SK-N-SH treated with all-trans-retinoic acid at 6 μM for 48 hours (cell line): ENCODE measurements around the gene GTF2F1.

Experiments
- ARNTL ChIP-seq: fragments of 450-650 bp; formaldehyde crosslinking; IDR thresholded peaks from 2 replicates; pipeline ENCODE4 v1.5.0; 2020; ENCODE audit warnings: low read depth, mild to moderate bottlenecking, moderate library complexity, borderline replicate concordance
- GLIS3 ChIP-seq: fragments of 250-450 bp; sonication (Bioruptor Pico); IDR thresholded peaks from 2 replicates; pipeline ENCODE4 v1.5.0; 2020; ENCODE audit warnings: mild to moderate bottlenecking, moderate library complexity
- POU6F1 ChIP-seq: fragments of 250-450 bp; sonication (Bioruptor Pico); IDR thresholded peaks from 2 replicates; pipeline ENCODE4 v1.8.0; 2021; ENCODE audit warnings: low read depth, mild to moderate bottlenecking, moderate library complexity, borderline replicate concordance
- PPARA ChIP-seq: fragments of 250-450 bp; sonication (Bioruptor Pico); IDR thresholded peaks from 2 replicates; pipeline ENCODE4 v1.5.0; 2020; ENCODE audit warnings: mild to moderate bottlenecking, borderline replicate concordance
- ZC3H10 ChIP-seq: fragments of 250-450 bp; sonication (Bioruptor Pico); IDR thresholded peaks from 2 replicates; pipeline ENCODE4 v1.5.1; 2021; ENCODE audit warnings: mild to moderate bottlenecking, moderate library complexity
- ZFP3 ChIP-seq: fragments of 250-450 bp; sonication (Bioruptor Pico); IDR thresholded peaks from 2 replicates; pipeline ENCODE4 v1.5.0; 2020; ENCODE audit warnings: mild to moderate bottlenecking, moderate library complexity
- ZNF70 ChIP-seq: fragments of 450-650 bp; formaldehyde crosslinking; IDR thresholded peaks from 2 replicates; pipeline ENCODE4 v1.5.0; 2020; ENCODE audit warnings: mild to moderate bottlenecking, moderate library complexity
- TF ChIP-seq, protein P1 (sequence below): fragments of 250-450 bp; sonication (Bioruptor Pico); IDR thresholded peaks from 2 replicates; pipeline ENCODE4 v1.5.0; 2020; ENCODE audit warnings: mild to moderate bottlenecking, moderate library complexity

GRCh38 chr19:6358003-6358402, 35.0 kb downstream of the GTF2F1 start:
- TF ChIP-seq ZC3H10 (CRISPR knock-in tag) (no peak), POU6F1 (no peak), ZFP3 (CRISPR knock-in tag) (no peak), PPARA (CRISPR knock-in tag) (no peak), ARNTL (CRISPR knock-in tag) (no peak), GLIS3 (no peak), ZNF70 (CRISPR knock-in tag) (no peak)
- TF ChIP-seq, protein P1, sequence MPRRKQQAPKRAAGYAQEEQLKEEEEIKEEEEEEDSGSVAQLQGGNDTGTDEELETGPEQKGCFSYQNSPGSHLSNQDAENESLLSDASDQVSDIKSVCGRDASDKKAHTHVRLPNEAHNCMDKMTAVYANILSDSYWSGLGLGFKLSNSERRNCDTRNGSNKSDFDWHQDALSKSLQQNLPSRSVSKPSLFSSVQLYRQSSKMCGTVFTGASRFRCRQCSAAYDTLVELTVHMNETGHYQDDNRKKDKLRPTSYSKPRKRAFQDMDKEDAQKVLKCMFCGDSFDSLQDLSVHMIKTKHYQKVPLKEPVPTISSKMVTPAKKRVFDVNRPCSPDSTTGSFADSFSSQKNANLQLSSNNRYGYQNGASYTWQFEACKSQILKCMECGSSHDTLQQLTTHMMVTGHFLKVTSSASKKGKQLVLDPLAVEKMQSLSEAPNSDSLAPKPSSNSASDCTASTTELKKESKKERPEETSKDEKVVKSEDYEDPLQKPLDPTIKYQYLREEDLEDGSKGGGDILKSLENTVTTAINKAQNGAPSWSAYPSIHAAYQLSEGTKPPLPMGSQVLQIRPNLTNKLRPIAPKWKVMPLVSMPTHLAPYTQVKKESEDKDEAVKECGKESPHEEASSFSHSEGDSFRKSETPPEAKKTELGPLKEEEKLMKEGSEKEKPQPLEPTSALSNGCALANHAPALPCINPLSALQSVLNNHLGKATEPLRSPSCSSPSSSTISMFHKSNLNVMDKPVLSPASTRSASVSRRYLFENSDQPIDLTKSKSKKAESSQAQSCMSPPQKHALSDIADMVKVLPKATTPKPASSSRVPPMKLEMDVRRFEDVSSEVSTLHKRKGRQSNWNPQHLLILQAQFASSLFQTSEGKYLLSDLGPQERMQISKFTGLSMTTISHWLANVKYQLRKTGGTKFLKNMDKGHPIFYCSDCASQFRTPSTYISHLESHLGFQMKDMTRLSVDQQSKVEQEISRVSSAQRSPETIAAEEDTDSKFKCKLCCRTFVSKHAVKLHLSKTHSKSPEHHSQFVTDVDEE (CRISPR knock-in tag): no peak
